HepG2 (cell line): ENCODE data around the gene PRSS38. TPM values are rescaled to one million over a fixed set of nuclear protein-coding genes. Genes with fewer than 3 reads are reported as not detected.

Experiments used
- ATAC-seq: fragments of 200-7000 bp; cut with Tn5 transposase; 3 replicates; pipeline ENCODE4 v1.9.1; 2020; ENCODE audit warnings: mild to moderate bottlenecking, moderate library complexity
- BruUV-seq: library from RNA; stranded (reverse); fragments of 400-500 nt; replicated peaks from 2 replicates; lab custom pipeline; 2021; lab: Mats Ljungman, UMichigan
- CTCF ChIA-PET: fragments of 300-600 bp; formaldehyde crosslinking; extraction: SDS; loops from one replicate; lab custom pipeline; 2021; ENCODE audit warnings: low total read pairs, inconsistent platforms, low intra/inter-chr PET ratio; lab: Yijun Ruan, JAX
- POLR2A ChIA-PET: fragments of 350-600 bp; sonication (Branson Sonifier 250); formaldehyde crosslinking; loops from one replicate; lab custom pipeline; 2020; ENCODE audit warnings: antibody characterized with exemption, inconsistent platforms; lab: Yijun Ruan, JAX
- DNase-seq: peaks from one replicate; pipeline ENCODE4 v3.0.0-alpha.2; 2015; ENCODE audit warnings: low spot score
- FAIRE-seq: peaks from 3 replicates; lab custom pipeline; 2011; peaks lifted over from hg19 to GRCh38; lab: Jason Lieb, UNC
- H2AFZ ChIP-seq: one replicate; pipeline ENCODE4 v1.6.1; 2011; ENCODE audit warnings: low read length, inconsistent platforms
- H3K27ac ChIP-seq: fragments of 300-600 bp; 3 replicates; pipeline ENCODE4 v1.8.0; 2011; ENCODE audit warnings: mixed run types, mild to moderate bottlenecking, mixed read lengths, low read length, inconsistent platforms; ENCODE audit not compliant: insufficient read depth; ENCODE audit errors: extremely low read length
- H3K27me3 ChIP-seq, 2 experiments: fragments of 200-600 bp in 1 of 2; 2 replicates in 1 of 2; 3 replicates in 1 of 2; pipeline versions ENCODE4 v1.6.0 to v1.8.0; 2011; ENCODE audit warnings: low read length in 2 of 2, mild to moderate bottlenecking in 2 of 2, moderate library complexity in 2 of 2, inconsistent platforms in 1 of 2; ENCODE audit not compliant: insufficient read depth in 2 of 2, control insufficient read depth in 1 of 2
- H3K36me3 ChIP-seq, 2 experiments: fragments of 200-600 bp in 1 of 2; replicated peaks in 1 of 2; 2 replicates in 1 of 2; 3 replicates in 1 of 2; pipeline versions ENCODE4 v1.5.1 to v1.8.0; 2011; ENCODE audit warnings: low read length in 2 of 2, inconsistent platforms in 1 of 2; ENCODE audit not compliant: insufficient read depth in 2 of 2, control insufficient read depth in 1 of 2
- H3K4me1 ChIP-seq: 2 replicates; pipeline ENCODE4 v1.5.1; 2012; ENCODE audit warnings: low read length, inconsistent platforms; ENCODE audit not compliant: insufficient read depth
- H3K4me2 ChIP-seq: 2 replicates; pipeline ENCODE4 v1.6.0; 2011; ENCODE audit warnings: low read depth, low read length, inconsistent platforms
- H3K4me3 ChIP-seq, 3 experiments: fragments of 200-600 bp in 1 of 3; sonication (generic), shearing (Covaris generic) in 1 of 3; replicated peaks in 1 of 3; 2 replicates each; pipeline ENCODE4 v1.5.1; 2011 to 2016; ENCODE audit warnings: low read length in 3 of 3, inconsistent platforms in 2 of 3, low read depth in 2 of 3, mild to moderate bottlenecking in 2 of 3, control low read depth in 1 of 3, mixed read lengths in 1 of 3; ENCODE audit not compliant: insufficient read depth in 1 of 3
- H3K79me2 ChIP-seq: one replicate; pipeline ENCODE4 v1.6.1; 2011; ENCODE audit warnings: low read length, inconsistent platforms; ENCODE audit not compliant: insufficient read depth
- H3K9ac ChIP-seq: 2 replicates; pipeline ENCODE4 v1.6.0; 2011; ENCODE audit warnings: mild to moderate bottlenecking, low read depth, low read length, inconsistent platforms; ENCODE audit not compliant: insufficient read depth
- H3K9me3 ChIP-seq: 2 replicates; pipeline ENCODE4 v1.5.1; 2012; ENCODE audit warnings: mild to moderate bottlenecking, low read length
- H4K20me1 ChIP-seq: 2 replicates; pipeline ENCODE4 v1.6.0; 2011; ENCODE audit warnings: inconsistent platforms, mild to moderate bottlenecking, low read length, moderate library complexity; ENCODE audit not compliant: insufficient read depth
- ARHGAP35 ChIP-seq: sonication (generic); formaldehyde crosslinking; IDR thresholded peaks from 2 replicates; pipeline ENCODE4 v1.9.0; 2022; ENCODE audit warnings: mild to moderate bottlenecking, inconsistent platforms, moderate library complexity, missing genetic modification reagents, borderline replicate concordance
- BRD4 ChIP-seq: sonication (generic); formaldehyde crosslinking; IDR thresholded peaks from 2 replicates; pipeline ENCODE4 v1.4.0; 2020; ENCODE audit warnings: missing genetic modification reagents
- FOXK2 ChIP-seq: fragments of 450-650 bp; IDR thresholded peaks from 2 replicates; pipeline ENCODE4 v1.6.1; 2016
- ONECUT2 ChIP-seq: sonication (generic); formaldehyde crosslinking; IDR thresholded peaks from 2 replicates; pipeline ENCODE4 v1.4.0; 2020; ENCODE audit warnings: missing genetic modification reagents
- SALL2 ChIP-seq: sonication (generic); formaldehyde crosslinking; IDR thresholded peaks from 2 replicates; pipeline ENCODE4 v1.8.1; 2023; ENCODE audit warnings: mild to moderate bottlenecking, missing genetic modification reagents, inconsistent platforms
- SRSF4 ChIP-seq: fragments of 200-400 bp; formaldehyde crosslinking; IDR thresholded peaks from one replicate; pipeline ENCODE4 v1.6.1; 2018; ENCODE audit warnings: mild to moderate bottlenecking, low read depth, low read length, moderate library complexity; ENCODE audit not compliant: poor library complexity, severe bottlenecking
- WIZ ChIP-seq: sonication (generic); formaldehyde crosslinking; IDR thresholded peaks from 2 replicates; pipeline ENCODE4 v1.5.1; 2020; ENCODE audit warnings: mild to moderate bottlenecking, missing genetic modification reagents
- ZMYM4 ChIP-seq: sonication (generic); formaldehyde crosslinking; IDR thresholded peaks from 2 replicates; pipeline ENCODE4 v1.8.1; 2023; ENCODE audit warnings: mild to moderate bottlenecking, missing genetic modification reagents
- ZNF615 ChIP-seq: sonication (generic); formaldehyde crosslinking; IDR thresholded peaks from 2 replicates; pipeline ENCODE4 v1.5.0; 2020; ENCODE audit warnings: mild to moderate bottlenecking, missing genetic modification reagents, borderline replicate concordance
- WGBS: methylation state at CpG from one replicate; pipeline ENCODE4 v1.1.6; 2017; ENCODE audit warnings: low lambda C conversion rate; 5-methylcytosine and 5-hydroxymethylcytosine counted together
- in situ Hi-C: cut with HindIII; loops from 2 replicates; pipeline ENCODE4 v1.10.0; 2017; ENCODE audit warnings: low pct_unique_long_range_greater_than_20kb; ENCODE audit not compliant: extremely low pct_ligation_motif_present
- intact Hi-C: fragments of 100-400 bp; cut with micrococcal nuclease; formaldehyde crosslinking; loops from one replicate; pipeline ENCODE4 v1.10.0; 2022; ENCODE audit not compliant: unreplicated experiment
- polyA plus RNA-seq, 8 experiments: library from polyadenylated mRNA; depleted of rRNA in 3 of 8; stranded (reverse) in 7 of 8; unstranded in 1 of 8; fragments of >200 nt; fragmentation: Illumina TruSeq in 4 of 8; extraction: Trizol in 4 of 8; gene quantifications; 2 replicates each; pipeline versions ENCODE4 v1.2.1 to v1.2.3, GENCODE V29; 2011 to 2016; ENCODE audit warnings: low read depth in 4 of 8, missing spikeins in 1 of 8, mixed read lengths in 1 of 8; ENCODE audit not compliant: insufficient read depth in 1 of 8
- total RNA-seq, 5 experiments: library from RNA; depleted of rRNA; stranded (reverse); fragments of >200 nt; fragmentation: Illumina TruSeq; extraction: Trizol; gene quantifications; 2 replicates each; pipeline ENCODE4 v1.2.3, GENCODE V29; 2016; ENCODE audit warnings: low read depth in 1 of 5
- TF ChIP-seq, protein P1 (sequence below): sonication (generic); formaldehyde crosslinking; IDR thresholded peaks from 2 replicates; pipeline ENCODE4 v1.4.0; 2020; ENCODE audit warnings: missing genetic modification reagents
- TF ChIP-seq, protein P2 (sequence below), 2 experiments: sonication (generic) in 1 of 2; formaldehyde crosslinking in 1 of 2; IDR thresholded peaks; 2 replicates each; pipeline versions ENCODE4 v1.4.0 to v1.6.1; 2018 to 2020; ENCODE audit warnings: missing genetic modification reagents in 2 of 2, borderline replicate concordance in 1 of 2, low read depth in 1 of 2, mild to moderate bottlenecking in 1 of 2, missing biosample characterization in 1 of 2

The PRSS38 gene
- total and polyA plus RNA-seq, 2 of the 13 experiments (the other 11 are each of a cell fraction or from before 2014, with no cell fraction given): not detected

DNA sequence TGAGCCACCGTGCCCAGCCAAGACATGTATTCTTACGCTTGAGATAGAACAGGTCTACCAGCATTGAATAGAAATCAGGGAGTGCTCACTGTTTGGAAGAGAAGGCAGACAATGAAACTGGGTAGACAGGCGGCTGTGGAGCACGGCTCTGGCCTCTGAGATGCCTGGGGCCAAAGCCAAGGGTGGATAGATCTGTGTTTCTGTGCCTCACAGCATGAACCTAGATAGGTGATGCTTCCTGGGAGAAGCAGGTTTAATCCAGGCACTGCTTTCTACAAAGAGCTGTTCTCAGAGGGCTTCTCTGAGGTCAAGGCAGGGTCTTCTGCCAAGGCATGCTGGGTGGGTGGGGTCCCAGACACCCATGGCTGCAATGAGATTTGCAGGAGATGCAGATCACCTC is 24.6 kb upstream of the PRSS38 start:
- Histone ChIP-seq H3K79me2 (no peaks in the 10 kb centered on the region), H4K20me1 (no peaks in the 10 kb centered on the region), H3K9ac (no peak overlapping the region), H2AFZ (no peak overlapping the region), H3K4me3 (no peak overlapping the region), H3K9me3 (no peaks in the 10 kb centered on the region), H3K4me1 (peaks cover 24% of the 10 kb centered on the region), H3K27ac (no peak overlapping the region), H3K36me3 (no peaks in the 10 kb centered on the region), H3K4me2 (no peak overlapping the region), H3K27me3 (peaks cover 10 to 53% of the 10 kb centered on the region in 2 experiments; a peak in 4 of 5 replicates)
- 31% methylated on average over 4 of the region's 4 CpGs for WGBS
- CTCF ChIA-PET: no interaction called here
- POLR2A ChIA-PET: no interaction called here
- no peak for TF ChIP-seq ONECUT2 (CRISPR knock-in tag)
- TF ChIP-seq FOXK2: no peak
- no peak for TF ChIP-seq SALL2 (CRISPR knock-in tag)
- TF ChIP-seq WIZ (CRISPR knock-in tag): no peak
- TF ChIP-seq BRD4: no peak
- TF ChIP-seq ZNF615 (CRISPR knock-in tag): no peak
- TF ChIP-seq, protein P1, sequence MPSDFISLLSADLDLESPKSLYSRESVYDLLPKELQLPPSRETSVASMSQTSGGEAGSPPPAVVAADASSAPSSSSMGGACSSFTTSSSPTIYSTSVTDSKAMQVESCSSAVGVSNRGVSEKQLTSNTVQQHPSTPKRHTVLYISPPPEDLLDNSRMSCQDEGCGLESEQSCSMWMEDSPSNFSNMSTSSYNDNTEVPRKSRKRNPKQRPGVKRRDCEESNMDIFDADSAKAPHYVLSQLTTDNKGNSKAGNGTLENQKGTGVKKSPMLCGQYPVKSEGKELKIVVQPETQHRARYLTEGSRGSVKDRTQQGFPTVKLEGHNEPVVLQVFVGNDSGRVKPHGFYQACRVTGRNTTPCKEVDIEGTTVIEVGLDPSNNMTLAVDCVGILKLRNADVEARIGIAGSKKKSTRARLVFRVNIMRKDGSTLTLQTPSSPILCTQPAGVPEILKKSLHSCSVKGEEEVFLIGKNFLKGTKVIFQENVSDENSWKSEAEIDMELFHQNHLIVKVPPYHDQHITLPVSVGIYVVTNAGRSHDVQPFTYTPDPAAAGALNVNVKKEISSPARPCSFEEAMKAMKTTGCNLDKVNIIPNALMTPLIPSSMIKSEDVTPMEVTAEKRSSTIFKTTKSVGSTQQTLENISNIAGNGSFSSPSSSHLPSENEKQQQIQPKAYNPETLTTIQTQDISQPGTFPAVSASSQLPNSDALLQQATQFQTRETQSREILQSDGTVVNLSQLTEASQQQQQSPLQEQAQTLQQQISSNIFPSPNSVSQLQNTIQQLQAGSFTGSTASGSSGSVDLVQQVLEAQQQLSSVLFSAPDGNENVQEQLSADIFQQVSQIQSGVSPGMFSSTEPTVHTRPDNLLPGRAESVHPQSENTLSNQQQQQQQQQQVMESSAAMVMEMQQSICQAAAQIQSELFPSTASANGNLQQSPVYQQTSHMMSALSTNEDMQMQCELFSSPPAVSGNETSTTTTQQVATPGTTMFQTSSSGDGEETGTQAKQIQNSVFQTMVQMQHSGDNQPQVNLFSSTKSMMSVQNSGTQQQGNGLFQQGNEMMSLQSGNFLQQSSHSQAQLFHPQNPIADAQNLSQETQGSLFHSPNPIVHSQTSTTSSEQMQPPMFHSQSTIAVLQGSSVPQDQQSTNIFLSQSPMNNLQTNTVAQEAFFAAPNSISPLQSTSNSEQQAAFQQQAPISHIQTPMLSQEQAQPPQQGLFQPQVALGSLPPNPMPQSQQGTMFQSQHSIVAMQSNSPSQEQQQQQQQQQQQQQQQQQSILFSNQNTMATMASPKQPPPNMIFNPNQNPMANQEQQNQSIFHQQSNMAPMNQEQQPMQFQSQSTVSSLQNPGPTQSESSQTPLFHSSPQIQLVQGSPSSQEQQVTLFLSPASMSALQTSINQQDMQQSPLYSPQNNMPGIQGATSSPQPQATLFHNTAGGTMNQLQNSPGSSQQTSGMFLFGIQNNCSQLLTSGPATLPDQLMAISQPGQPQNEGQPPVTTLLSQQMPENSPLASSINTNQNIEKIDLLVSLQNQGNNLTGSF (CRISPR knock-in tag): no peak
- TF ChIP-seq SRSF4: no peak
- no peak for TF ChIP-seq ARHGAP35
- TF ChIP-seq, protein P2, sequence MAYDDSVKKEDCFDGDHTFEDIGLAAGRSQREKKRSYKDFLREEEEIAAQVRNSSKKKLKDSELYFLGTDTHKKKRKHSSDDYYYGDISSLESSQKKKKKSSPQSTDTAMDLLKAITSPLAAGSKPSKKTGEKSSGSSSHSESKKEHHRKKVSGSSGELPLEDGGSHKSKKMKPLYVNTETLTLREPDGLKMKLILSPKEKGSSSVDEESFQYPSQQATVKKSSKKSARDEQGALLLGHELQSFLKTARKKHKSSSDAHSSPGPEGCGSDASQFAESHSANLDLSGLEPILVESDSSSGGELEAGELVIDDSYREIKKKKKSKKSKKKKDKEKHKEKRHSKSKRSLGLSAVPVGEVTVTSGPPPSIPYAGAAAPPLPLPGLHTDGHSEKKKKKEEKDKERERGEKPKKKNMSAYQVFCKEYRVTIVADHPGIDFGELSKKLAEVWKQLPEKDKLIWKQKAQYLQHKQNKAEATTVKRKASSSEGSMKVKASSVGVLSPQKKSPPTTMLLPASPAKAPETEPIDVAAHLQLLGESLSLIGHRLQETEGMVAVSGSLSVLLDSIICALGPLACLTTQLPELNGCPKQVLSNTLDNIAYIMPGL (CRISPR knock-in tag; IDR thresholded peaks at IDR 0.05; ENCODE audit: borderline replicate concordance in 1 of 2, low read depth in 1 of 2): no peak
- no peak for TF ChIP-seq ZMYM4
- no TSS peak for BruUV-seq
- ATAC-seq (no peak), DNase-seq (no peak), FAIRE-seq (no peak)
- in situ Hi-C loops (no loop called here), intact Hi-C loops (no loop called here)
